ENCODE data around the gene NOS3. TPM values are rescaled to one million over a fixed set of nuclear protein-coding genes. Genes with fewer than 3 reads are reported as not detected.
A peak's percentile ranks its signal among the peaks of the same experiment; 100 is the strongest.
"Not testable (repeated sequence)": the region's sequence is repeated elsewhere in the genome, so short reads cannot be mapped to it uniquely, and the experiment has no call there.

The NOS3 gene
- polyA plus RNA-seq, 1 donor = 8.7 TPM

DNA sequence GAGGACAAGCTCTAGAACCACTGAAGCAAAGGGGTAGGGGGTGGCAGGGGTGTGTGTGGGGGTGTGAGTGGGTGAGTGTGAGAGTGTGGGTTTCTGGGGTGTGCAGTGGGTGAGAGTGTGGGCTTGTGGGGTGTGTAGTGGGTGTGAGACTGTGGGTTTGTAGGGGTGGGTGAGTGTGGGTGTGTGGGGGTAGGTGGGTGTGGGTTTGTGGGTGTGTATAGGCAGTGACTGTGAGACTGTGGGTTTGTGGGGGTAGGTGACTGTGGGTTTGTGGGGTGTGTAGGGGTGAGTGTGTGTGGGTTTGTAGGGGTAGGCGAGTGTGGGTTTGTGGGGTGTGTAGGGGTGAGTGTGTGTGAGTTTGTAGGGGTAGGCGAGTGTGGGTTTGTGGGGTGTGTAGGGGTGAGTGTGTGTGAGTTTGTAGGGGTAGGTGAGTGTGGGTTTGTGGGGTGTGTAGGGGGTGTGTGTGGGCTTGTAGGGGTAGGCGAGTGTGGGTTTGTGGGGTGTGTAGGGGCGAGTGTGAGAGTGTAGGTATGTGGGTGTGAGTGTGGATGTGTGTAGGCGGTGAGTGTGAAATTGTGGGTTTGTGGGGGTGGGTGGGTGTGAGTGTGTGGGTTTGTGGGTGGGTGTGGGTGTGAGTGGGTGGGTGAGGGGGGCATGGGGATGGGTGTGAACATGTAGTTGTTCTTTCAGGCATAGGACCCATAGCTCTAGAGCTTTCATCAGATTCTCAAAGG lies 8.8 kb downstream of the NOS3 start:
- no peak for DNase-seq

DNA sequence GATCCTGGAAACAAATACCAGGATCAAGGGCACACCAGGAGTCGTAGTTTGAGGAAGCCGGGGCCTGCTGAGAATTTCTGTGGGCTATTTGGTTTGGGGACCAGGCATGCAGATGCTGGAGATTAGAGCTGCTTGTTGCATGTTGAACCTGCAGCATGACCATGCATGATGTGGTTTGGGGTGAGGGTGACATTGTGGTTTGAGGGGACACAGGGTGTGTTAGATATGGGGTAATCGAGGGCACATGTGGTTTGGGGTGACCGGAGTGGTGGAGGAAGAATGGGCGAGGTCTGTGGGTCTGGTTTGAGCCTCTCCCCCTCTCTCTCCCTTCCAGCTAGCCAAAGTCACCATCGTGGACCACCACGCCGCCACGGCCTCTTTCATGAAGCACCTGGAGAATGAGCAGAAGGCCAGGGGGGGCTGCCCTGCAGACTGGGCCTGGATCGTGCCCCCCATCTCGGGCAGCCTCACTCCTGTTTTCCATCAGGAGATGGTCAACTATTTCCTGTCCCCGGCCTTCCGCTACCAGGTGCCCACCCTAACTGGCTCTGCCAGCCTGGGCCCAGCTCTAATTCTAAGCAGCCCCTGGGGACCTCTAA lies 10.2 kb downstream of the NOS3 start:
- no peak for DNase-seq

DNA sequence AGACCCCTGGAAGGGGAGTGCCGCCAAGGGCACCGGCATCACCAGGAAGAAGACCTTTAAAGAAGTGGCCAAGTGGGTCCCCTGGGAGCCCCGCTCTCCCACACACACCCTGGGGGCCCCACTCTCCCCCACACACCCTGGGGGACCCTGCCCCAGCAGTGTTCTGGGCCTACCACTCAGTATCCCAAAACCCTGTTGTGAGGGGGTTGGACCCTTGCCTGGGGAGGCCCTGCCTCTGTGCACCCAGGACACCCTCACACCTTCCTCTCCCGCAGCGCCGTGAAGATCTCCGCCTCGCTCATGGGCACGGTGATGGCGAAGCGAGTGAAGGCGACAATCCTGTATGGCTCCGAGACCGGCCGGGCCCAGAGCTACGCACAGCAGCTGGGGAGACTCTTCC lies 10.7 kb downstream of the NOS3 start:
- no peak for DNase-seq

DNA sequence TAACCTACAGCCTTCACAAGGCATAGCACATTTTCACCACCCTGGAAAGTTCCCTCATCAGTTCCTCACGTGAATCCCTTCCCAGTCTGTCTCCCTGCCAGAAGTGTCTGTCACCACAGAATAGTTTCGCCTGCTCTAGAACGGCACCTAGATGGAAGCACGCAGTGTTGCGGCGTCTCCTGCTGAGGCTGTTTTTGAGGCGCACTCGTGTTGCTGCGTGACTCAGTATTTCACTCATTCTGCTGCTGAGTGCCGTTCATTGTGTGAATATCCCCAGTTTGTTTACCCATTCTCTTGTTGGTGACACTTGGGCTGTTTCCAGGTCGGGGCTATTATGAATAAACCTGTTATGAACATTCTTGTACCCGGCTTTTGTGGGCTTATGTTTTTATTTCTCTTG lies 12.8 kb downstream of the NOS3 start:
- DNase-seq = no peak

GRCh38 chr7:151005566-151005965 lies 14.7 kb downstream of the NOS3 start:
- no peak for DNase-seq

DNA sequence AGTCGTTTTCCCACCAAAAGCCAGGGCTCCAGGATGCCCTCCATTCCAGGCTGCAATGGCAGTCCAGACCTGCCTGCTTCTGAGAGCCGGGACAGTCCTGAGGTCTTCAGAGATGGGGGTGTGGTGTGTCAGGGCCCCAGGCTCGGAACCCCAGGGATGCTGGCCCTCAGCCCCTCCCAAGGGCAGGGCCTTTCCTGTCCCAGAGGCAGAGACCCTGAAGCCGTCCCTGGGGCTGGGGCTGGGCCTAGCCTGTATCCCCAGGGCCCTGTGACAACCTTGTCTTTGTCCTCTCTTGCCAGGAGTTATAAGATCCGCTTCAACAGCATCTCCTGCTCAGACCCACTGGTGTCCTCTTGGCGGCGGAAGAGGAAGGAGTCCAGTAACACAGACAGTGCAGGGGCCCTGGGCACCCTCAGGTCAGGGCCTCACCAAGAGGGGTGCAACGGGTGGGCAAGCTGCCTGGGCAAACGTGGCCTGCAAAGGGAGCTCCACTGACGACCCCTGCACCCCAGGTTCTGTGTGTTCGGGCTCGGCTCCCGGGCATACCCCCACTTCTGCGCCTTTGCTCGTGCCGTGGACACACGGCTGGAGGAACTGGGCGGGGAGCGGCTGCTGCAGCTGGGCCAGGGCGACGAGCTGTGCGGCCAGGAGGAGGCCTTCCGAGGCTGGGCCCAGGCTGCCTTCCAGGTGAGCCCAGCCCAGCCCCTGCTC lies 15.9 kb downstream of the NOS3 start:
- DNase-seq = no peak

GRCh38 chr7:151007469-151007898 lies 16.7 kb downstream of the NOS3 start:
- no peak for DNase-seq

DNA sequence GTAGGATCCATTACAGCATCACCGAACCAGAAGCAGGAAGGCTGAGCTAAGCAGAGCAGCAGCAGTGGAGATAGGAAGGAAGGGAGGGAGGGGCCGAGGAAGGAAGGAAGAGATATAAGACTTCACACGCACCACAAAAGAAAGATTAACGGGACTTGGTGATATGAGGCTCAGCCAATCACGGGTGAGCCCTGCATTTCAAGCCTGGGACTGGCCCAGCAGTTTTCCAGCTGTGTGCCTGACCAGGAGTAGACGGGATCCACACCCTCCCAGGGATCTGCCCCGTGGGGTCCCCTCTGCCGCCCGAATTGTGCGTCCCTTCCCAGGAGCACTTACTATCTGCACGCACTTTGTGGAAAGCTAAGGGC lies 17.3 kb downstream of the NOS3 start:
- no peak for DNase-seq

- no peak for DNase-seq
Measured at GRCh38 chr7:151008511-151009323, 17.9 kb downstream of the NOS3 start.

DNA sequence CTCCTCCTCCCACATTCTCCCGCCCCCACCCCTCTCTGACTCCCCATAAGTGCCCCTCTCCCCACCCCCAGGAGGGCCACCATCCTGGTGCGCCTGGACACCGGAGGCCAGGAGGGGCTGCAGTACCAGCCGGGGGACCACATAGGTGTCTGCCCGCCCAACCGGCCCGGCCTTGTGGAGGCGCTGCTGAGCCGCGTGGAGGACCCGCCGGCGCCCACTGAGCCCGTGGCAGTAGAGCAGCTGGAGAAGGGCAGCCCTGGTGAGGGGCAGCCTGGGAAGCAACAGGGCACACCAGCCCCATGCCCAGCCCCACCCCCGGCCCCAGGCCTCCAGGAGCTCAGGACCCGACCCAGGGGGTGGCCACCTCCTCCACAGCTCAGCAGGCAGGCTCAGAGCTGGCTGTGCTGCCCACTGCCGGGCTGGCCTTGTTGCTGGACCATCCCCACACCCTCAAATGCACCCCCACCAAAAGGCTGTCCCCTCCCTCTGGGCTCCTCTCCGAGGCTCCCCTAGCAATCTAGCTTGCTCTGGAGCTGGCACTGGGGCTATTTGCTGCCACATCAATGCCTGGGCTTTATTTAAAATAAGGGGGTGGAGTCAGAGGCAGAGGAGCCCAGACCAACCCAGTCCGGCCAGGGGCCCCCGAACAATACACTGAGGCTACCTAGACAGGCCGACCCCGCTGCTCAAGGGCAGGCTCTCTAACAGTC lies 18.7 kb downstream of the NOS3 start:
- DNase-seq = no peak

- DNase-seq = no peak
Measured at GRCh38 chr7:151010037-151010306, 19.2 kb downstream of the NOS3 start.

- no peak for DNase-seq
Measured at GRCh38 chr7:151010307-151011096, 19.7 kb downstream of the NOS3 start.

GRCh38 chr7:151011097-151011409 lies 20.2 kb downstream of the NOS3 start:
- no peak for DNase-seq

DNA sequence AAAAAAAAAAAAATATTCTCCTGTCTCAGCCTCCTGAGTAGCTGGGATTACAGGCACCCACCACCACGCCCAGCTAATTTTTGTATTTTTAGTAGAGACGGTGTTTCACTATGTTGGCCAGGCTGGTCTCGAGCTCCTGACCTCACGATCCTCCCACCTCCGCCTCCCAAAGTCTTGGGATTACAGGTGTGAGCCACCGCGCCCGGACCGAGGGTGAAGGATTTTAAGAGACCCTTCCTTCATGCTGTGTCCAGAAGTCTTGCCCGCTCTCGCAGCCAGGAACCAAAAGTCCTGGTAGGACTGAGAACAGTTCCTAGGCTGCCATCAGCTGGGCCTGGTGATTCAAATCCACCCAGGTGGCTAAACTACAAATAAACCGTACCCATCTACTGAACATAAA lies 20.8 kb downstream of the NOS3 start:
- DNase-seq = not testable (repeated sequence)

GRCh38 chr7:151012031-151012692 lies 21.3 kb downstream of the NOS3 start:
- DNase-seq = no peak

GRCh38 chr7:151012911-151013347 lies 22.1 kb downstream of the NOS3 start:
- DNase-seq = no peak

DNA sequence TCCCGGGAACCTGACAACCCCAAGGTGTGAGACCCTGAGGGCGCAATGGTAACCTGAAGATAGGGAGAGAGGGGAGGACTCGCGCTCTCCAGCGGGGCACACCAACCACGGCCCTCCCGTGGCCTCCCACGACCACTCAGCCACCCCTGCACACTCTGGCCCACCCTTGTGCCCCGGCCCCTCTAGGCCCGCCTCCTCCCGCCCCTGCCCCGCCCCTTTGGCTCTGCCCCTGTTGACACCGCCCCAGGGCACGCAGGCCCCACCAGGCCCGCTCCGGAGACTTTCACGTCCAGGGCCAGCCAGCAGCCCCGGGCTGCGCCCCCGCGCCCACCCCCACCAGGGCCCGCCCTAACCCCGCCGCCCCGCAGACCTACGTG lies 22.5 kb downstream of the NOS3 start:
- DNase-seq = no peak

DNA sequence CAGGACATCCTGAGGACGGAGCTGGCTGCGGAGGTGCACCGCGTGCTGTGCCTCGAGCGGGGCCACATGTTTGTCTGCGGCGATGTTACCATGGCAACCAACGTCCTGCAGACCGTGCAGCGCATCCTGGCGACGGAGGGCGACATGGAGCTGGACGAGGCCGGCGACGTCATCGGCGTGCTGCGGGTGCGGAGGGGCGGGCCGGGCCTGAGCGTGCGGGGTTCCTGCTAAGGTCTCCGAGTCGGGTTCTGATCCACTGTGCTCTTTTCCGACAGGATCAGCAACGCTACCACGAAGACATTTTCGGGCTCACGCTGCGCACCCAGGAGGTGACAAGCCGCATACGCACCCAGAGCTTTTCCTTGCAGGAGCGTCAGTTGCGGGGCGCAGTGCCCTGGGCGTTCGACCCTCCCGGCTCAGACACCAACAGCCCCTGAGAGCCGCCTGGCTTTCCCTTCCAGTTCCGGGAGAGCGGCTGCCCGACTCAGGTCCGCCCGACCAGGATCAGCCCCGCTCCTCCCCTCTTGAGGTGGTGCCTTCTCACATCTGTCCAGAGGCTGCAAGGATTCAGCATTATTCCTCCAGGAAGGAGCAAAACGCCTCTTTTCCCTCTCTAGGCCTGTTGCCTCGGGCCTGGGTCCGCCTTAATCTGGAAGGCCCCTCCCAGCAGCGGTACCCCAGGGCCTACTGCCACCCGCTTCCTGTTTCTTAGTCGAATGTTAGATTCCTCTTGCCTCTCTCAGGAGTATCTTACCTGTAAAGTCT lies 23.1 kb downstream of the NOS3 start:
- peak; percentile 79 for DNase-seq

- no peak for DNase-seq
Measured at GRCh38 chr7:151014950-151015349, 24.1 kb downstream of the NOS3 start.

DNA sequence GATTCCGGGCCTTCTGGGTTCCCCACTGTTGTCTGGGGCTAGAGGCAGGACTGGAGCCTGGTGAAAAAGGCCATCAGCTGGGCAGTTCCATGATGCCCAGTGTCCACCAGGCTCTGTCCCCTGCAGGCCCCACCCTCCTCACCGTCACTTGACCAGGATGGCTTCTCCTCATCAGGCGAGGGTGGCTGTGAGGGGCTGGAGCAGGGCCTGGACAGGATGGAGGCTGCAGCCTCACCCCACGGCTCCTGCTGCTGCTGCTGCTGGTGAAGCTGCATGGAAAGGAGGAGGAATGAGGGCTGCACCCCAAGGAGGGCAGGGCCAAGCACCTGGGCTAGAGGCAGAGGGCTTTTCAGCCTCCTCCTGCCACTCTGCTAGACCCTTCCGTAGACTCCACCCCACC lies 25.1 kb downstream of the NOS3 start:
- DNase-seq = no peak
